Vagina (tissue), 2 donors: ENCODE measurements around the gene ARSB. TPM values are rescaled to one million over a fixed set of nuclear protein-coding genes. Genes with fewer than 3 reads are reported as not detected.

Experiments
- DNase-seq, 2 donors: peaks; one replicate each; pipeline ENCODE4 v3.0.0-alpha.2; 2017; ENCODE audit errors: extremely low spot score in 2 of 2
- H3K27ac ChIP-seq: fragments of 200-600 bp; sonication (generic); one replicate; pipeline ENCODE4 v1.5.1; 2019
- H3K27me3 ChIP-seq: fragments of 200-600 bp; sonication (generic); one replicate; pipeline ENCODE4 v1.5.1; 2019
- H3K36me3 ChIP-seq, 2 donors: fragments of 200-600 bp; sonication (generic); one replicate each; pipeline ENCODE4 v1.5.1; 2017 to 2019
- H3K4me1 ChIP-seq: fragments of 200-600 bp; sonication (generic); one replicate; pipeline ENCODE4 v1.5.1; 2019
- H3K4me3 ChIP-seq, 2 donors: fragments of 200-600 bp; sonication (generic); 1 replicate in 1 of 2; 2 replicates in 1 of 2; pipeline ENCODE4 v1.5.1; 2016 to 2019
- H3K9me3 ChIP-seq: fragments of 200-600 bp; sonication (generic); one replicate; pipeline ENCODE4 v1.5.1; 2019
- POLR2A ChIP-seq, 2 donors: fragments of 450-650 bp; IDR thresholded peaks; one replicate each; pipeline ENCODE4 v1.6.1; 2017; ENCODE audit warnings: antibody characterized with exemption in 2 of 2, mild to moderate bottlenecking in 2 of 2, moderate library complexity in 2 of 2
- POLR2AphosphoS5 ChIP-seq, 2 donors: sonication (generic); formaldehyde crosslinking; IDR thresholded peaks; one replicate each; pipeline ENCODE4 v1.9.0; 2017; ENCODE audit warnings: antibody characterized with exemption in 2 of 2, mild to moderate bottlenecking in 2 of 2, low read depth in 1 of 2; ENCODE audit not compliant: insufficient read depth in 1 of 2
- intact Hi-C: fragments of 100-400 bp; cut with DNase I; formaldehyde crosslinking; loops from one replicate; pipeline ENCODE4 v1.15.1; 2023
- total RNA-seq: library from RNA; depleted of rRNA; stranded (reverse); fragments of >200 nt; gene quantifications from one replicate; pipeline ENCODE4 v1.2.3, GENCODE V29; 2016
- TF ChIP-seq, protein P1 (sequence below), 3 experiments: fragments of 450-650 bp in 2 of 3; fragments of 200-600 bp in 1 of 3; sonication (generic) in 1 of 3; IDR thresholded peaks; one replicate each; pipeline ENCODE4 v1.5.1; 2017 to 2019; ENCODE audit warnings: antibody characterized with exemption in 3 of 3, mild to moderate bottlenecking in 2 of 3, moderate library complexity in 2 of 3

The ARSB gene
- total RNA-seq, 1 donor from 2014 or later = 12.3 TPM

DNA sequence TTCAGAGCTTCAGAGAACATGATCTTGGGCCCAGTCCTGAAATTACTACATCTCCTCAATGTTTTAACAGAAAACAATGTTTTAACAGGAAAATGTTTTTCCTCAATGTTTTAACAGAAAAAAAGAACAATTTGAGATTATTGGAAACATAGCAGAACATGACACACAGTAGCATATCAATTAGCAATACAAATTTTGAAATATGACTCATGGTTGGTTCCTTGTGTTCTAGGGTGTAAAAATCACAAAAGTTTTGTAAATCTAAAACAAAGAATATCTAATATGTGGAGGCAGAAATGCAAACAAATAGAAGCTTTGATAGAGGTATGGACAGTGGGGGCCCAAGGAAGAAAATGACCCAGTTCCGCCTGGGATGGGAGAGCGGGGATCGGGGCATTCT is 22.8 kb upstream of the ARSB start:
- Histone ChIP-seq H3K4me1 (no peaks in the 10 kb centered on the region), H3K36me3 (no peaks in the 10 kb centered on the region), H3K27ac (no peak overlapping the region), H3K27me3 (no peaks in the 10 kb centered on the region), H3K4me3 (no peak overlapping the region), H3K9me3 (no peaks in the 10 kb centered on the region)
- intact Hi-C loops = no loop called here
- DNase-seq = no peak
- TF ChIP-seq POLR2AphosphoS5 (IDR thresholded peaks at IDR 0.05; ENCODE audit: insufficient read depth in 1 of 2, low read depth in 1 of 2) (no peak), POLR2A (IDR thresholded peaks at IDR 0.05) (no peak)
- TF ChIP-seq, protein P1, sequence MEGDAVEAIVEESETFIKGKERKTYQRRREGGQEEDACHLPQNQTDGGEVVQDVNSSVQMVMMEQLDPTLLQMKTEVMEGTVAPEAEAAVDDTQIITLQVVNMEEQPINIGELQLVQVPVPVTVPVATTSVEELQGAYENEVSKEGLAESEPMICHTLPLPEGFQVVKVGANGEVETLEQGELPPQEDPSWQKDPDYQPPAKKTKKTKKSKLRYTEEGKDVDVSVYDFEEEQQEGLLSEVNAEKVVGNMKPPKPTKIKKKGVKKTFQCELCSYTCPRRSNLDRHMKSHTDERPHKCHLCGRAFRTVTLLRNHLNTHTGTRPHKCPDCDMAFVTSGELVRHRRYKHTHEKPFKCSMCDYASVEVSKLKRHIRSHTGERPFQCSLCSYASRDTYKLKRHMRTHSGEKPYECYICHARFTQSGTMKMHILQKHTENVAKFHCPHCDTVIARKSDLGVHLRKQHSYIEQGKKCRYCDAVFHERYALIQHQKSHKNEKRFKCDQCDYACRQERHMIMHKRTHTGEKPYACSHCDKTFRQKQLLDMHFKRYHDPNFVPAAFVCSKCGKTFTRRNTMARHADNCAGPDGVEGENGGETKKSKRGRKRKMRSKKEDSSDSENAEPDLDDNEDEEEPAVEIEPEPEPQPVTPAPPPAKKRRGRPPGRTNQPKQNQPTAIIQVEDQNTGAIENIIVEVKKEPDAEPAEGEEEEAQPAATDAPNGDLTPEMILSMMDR (IDR thresholded peaks at IDR 0.05) = no peak

DNA sequence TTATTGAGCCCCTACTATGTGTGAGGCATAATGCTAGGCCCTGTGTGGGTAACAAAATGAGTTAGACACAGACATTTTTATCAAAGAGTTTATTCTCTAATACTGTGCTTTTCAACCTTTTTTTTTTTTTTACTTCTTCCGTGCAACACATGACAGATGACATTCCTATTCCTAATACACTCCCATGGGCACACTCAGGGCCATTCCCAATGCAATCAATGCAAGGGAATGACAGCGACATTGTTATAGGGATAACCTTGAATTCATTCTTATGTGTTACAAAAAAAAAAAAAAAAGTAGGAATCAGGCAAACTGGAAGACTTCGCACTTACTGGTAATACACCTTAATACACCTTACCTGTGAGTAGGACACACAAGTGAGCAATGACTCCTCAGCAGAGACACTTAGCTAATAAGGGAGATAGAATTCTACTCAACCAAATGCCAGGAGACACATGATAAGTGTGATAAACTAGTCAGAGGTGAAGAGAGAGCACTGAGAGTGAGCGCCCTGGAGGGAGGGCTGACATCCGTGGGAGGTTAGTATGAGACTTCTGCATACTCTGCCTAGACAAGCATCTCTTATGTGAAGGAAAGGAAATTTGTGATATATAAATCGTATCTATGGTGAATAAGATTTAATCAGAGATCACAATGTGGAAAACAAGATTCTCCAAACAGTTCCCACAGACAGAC is 21.0 kb upstream of the ARSB start:
- no peaks in the 10 kb centered on the region for H3K36me3 ChIP-seq
- TF ChIP-seq POLR2A (IDR thresholded peaks at IDR 0.05) (no peak), POLR2AphosphoS5 (IDR thresholded peaks at IDR 0.05; ENCODE audit: insufficient read depth in 1 of 2, low read depth in 1 of 2) (no peak)
- TF ChIP-seq, protein P1 (IDR thresholded peaks at IDR 0.05) = no peak
- no peak for DNase-seq
- no peak overlapping the region for H3K4me3 ChIP-seq
- no peak overlapping the region for H3K27ac ChIP-seq
- H3K27me3 ChIP-seq = no peaks in the 10 kb centered on the region
- intact Hi-C loops = no loop called here
- no peaks in the 10 kb centered on the region for H3K4me1 ChIP-seq
- H3K9me3 ChIP-seq = no peaks in the 10 kb centered on the region

GRCh38 chr5:79005151-79005550 is 20.0 kb upstream of the ARSB start:
- Histone ChIP-seq H3K4me3 (no peak overlapping the region), H3K9me3 (no peaks in the 10 kb centered on the region), H3K36me3 (no peaks in the 10 kb centered on the region), H3K27me3 (no peaks in the 10 kb centered on the region), H3K4me1 (no peaks in the 10 kb centered on the region), H3K27ac (no peak overlapping the region)
- TF ChIP-seq, protein P1 (IDR thresholded peaks at IDR 0.05) = no peak
- TF ChIP-seq POLR2AphosphoS5 (IDR thresholded peaks at IDR 0.05; ENCODE audit: insufficient read depth in 1 of 2, low read depth in 1 of 2) (no peak), POLR2A (IDR thresholded peaks at IDR 0.05) (no peak)
- no peak for DNase-seq
- intact Hi-C loops = no loop called here

GRCh38 chr5:79002374-79002773 is 17.3 kb upstream of the ARSB start:
- Histone ChIP-seq H3K4me1 (no peaks in the 10 kb centered on the region), H3K36me3 (no peaks in the 10 kb centered on the region), H3K27ac (no peak overlapping the region), H3K9me3 (no peaks in the 10 kb centered on the region), H3K27me3 (no peaks in the 10 kb centered on the region), H3K4me3 (no peak overlapping the region)
- no peak for TF ChIP-seq POLR2A (IDR thresholded peaks at IDR 0.05)
- TF ChIP-seq, protein P1 (IDR thresholded peaks at IDR 0.05) = no peak
- TF ChIP-seq POLR2AphosphoS5 (IDR thresholded peaks at IDR 0.05; ENCODE audit: insufficient read depth in 1 of 2, low read depth in 1 of 2) = no peak
- intact Hi-C loops = no loop called here
- DNase-seq = no peak

- no peak for DNase-seq
- no peak overlapping the region for H3K27ac ChIP-seq
- H3K4me1 ChIP-seq = no peaks in the 10 kb centered on the region
- intact Hi-C loops = no loop called here
- no peaks in the 10 kb centered on the region for H3K27me3 ChIP-seq
- H3K36me3 ChIP-seq = no peaks in the 10 kb centered on the region
- TF ChIP-seq, protein P1 (IDR thresholded peaks at IDR 0.05) = no peak
- no peak for TF ChIP-seq POLR2A (IDR thresholded peaks at IDR 0.05)
- no peaks in the 10 kb centered on the region for H3K9me3 ChIP-seq
- H3K4me3 ChIP-seq = no peak overlapping the region
Measured at GRCh38 chr5:79001471-79001870, 16.4 kb upstream of the ARSB start.
